K562 (cell line): Measurements from ENCODE around the gene ESPN. TPM values are rescaled to one million over a fixed set of nuclear protein-coding genes. Genes with fewer than 3 reads are reported as not detected.

ENCODE experiments used
- CHD4 ChIP-seq: fragments of 200-600 bp; sonication (generic); IDR thresholded peaks from 3 replicates; pipeline ENCODE4 v1.6.1; 2012; ENCODE audit warnings: low read depth, mild to moderate bottlenecking, mixed read lengths, low read length, inconsistent platforms; ENCODE audit not compliant: insufficient read depth, insufficient replicate concordance, poor library complexity, severe bottlenecking
- ELK1 ChIP-seq: sonication (generic); formaldehyde crosslinking; IDR thresholded peaks from 2 replicates; pipeline ENCODE4 v1.8.1; 2022; ENCODE audit warnings: missing genetic modification reagents
- GATAD2B ChIP-seq: fragments of 450-650 bp; IDR thresholded peaks from 2 replicates; pipeline ENCODE4 v1.6.1; 2017; ENCODE audit warnings: mild to moderate bottlenecking, borderline replicate concordance
- GTF2B ChIP-seq: IDR thresholded peaks from 2 replicates; pipeline ENCODE4 v1.6.1; 2011; ENCODE audit not compliant: insufficient read length; ENCODE audit errors: extremely low read depth
- HINFP ChIP-seq: fragments of 450-650 bp; conservative IDR thresholded peaks from 2 replicates; pipeline ENCODE4 v1.6.1; 2016; ENCODE audit warnings: missing genetic modification characterization, low read depth, mild to moderate bottlenecking, control low read depth, missing compliant biosample characterization
- MAFF ChIP-seq: IDR thresholded peaks from 2 replicates; pipeline ENCODE4 v1.6.1; 2012; ENCODE audit warnings: low read length, improper control_type of control experiment
- MCM7 ChIP-seq, 2 experiments: fragments of 450-650 bp; IDR thresholded peaks; 2 replicates each; pipeline ENCODE4 v1.6.1; 2016 to 2018
- MECOM ChIP-seq: fragments of 250-450 bp; sonication (Bioruptor Pico); IDR thresholded peaks from 2 replicates; pipeline ENCODE4 v1.8.0; 2022; ENCODE audit warnings: inconsistent platforms
- NR1H2 ChIP-seq: sonication (generic); formaldehyde crosslinking; IDR thresholded peaks from 2 replicates; pipeline ENCODE4 v1.4.0; 2020; ENCODE audit warnings: mild to moderate bottlenecking, missing genetic modification reagents
- NR2F6 ChIP-seq: fragments of 450-650 bp; formaldehyde crosslinking; IDR thresholded peaks from 2 replicates; pipeline ENCODE4 v1.4.0; 2020; ENCODE audit warnings: mild to moderate bottlenecking
- RB1 ChIP-seq: fragments of 450-650 bp; IDR thresholded peaks from 2 replicates; pipeline ENCODE4 v1.6.1; 2017; ENCODE audit warnings: low read depth, mild to moderate bottlenecking
- REST ChIP-seq, 2 experiments: fragments of 450-650 bp; formaldehyde crosslinking in 1 of 2; IDR thresholded peaks; 2 replicates each; pipeline versions ENCODE4 v1.4.0 to v1.6.1; 2014 to 2020; ENCODE audit warnings: mild to moderate bottlenecking in 2 of 2, borderline replicate concordance in 1 of 2, low read depth in 1 of 2
- ZBTB7A ChIP-seq: IDR thresholded peaks from 2 replicates; pipeline ENCODE4 v1.6.1; 2011; ENCODE audit warnings: low read depth, mild to moderate bottlenecking, low read length, moderate library complexity, borderline replicate concordance; ENCODE audit not compliant: control insufficient read depth
- ZFP1 ChIP-seq: fragments of 450-650 bp; formaldehyde crosslinking; IDR thresholded peaks from 2 replicates; pipeline ENCODE4 v1.4.0; 2020; ENCODE audit warnings: mild to moderate bottlenecking, mixed read lengths
- ZNF311 ChIP-seq: fragments of 250-450 bp; sonication (Bioruptor Pico); IDR thresholded peaks from 2 replicates; pipeline ENCODE4 v1.4.0; 2020; ENCODE audit warnings: mild to moderate bottlenecking, moderate library complexity
- polyA plus RNA-seq, 8 experiments: library from polyadenylated mRNA; depleted of rRNA in 4 of 8; stranded (reverse) in 5 of 8; unstranded in 3 of 8; fragments of >200 nt; fragmentation: Nextera tagmentation in 2 of 8; fragmentation: Illumina TruSeq in 1 of 8; extraction: Ambion mirVana in 2 of 8; extraction: Trizol in 1 of 8; gene quantifications; 2 replicates each; pipeline versions ENCODE4 v1.2.1 to v1.2.3, GENCODE V29; 2011 to 2014; ENCODE audit warnings: inconsistent platforms in 1 of 8, missing spikeins in 1 of 8
- total RNA-seq, 7 experiments: library from RNA; depleted of rRNA in 6 of 7; stranded (reverse); fragments of >200 nt in 6 of 7; fragmentation: Illumina TruSeq in 2 of 7; extraction: Trizol in 2 of 7; gene quantifications; 2 replicates each; pipeline versions ENCODE4 v1.2.1 to v1.2.3, GENCODE V29; 2011 to 2021; ENCODE audit warnings: low replicate concordance in 1 of 7

The ESPN gene
- total and polyA plus RNA-seq, 9 of the 15 experiments (the other 6 are each of a cell fraction or from before 2014, with no cell fraction given), result 0.07 to 1.2 (median 0.45) TPM; not detected in 3

GRCh38 chr1:6486433-6487011 is 61.9 kb downstream of the ESPN start (continued):
- TF ChIP-seq ELK1 (CRISPR knock-in tag) (no peak), HINFP (tag) (no peak), GATAD2B (no peak), ZBTB7A (peak; percentile 70; the same call in 1 of the 2 replicates), GTF2B (no peak), MCM7 (IDR thresholded peaks at IDR 0.05) (no peak), RB1 (peak; percentile 69; the same call in 1 of the 2 replicates), MAFF (no peak), REST (IDR thresholded peaks at IDR 0.05; ENCODE audit: borderline replicate concordance) (peak; percentile 73; the same call in 1 of the 2 replicates), REST (CRISPR knock-in tag; IDR thresholded peaks at IDR 0.05; ENCODE audit: low read depth) (no peak), ZNF311 (CRISPR knock-in tag) (no peak), NR1H2 (no peak), CHD4 (no peak), MECOM (CRISPR knock-in tag) (no peak), NR2F6 (no peak), ZFP1 (CRISPR knock-in tag) (no peak; the same call in 1 of the 2 replicates)
